NCI-H345 treated with DMSO at 0.1 percent for 48 hours (cell line): Measurements from ENCODE around the gene HJV.

ENCODE experiments used
- DNase-seq: peaks from one replicate; lab custom pipeline; 2025; ENCODE audit not compliant: unreplicated experiment; lab: John Stamatoyannopoulos, UW

Gene HJV

DNA sequence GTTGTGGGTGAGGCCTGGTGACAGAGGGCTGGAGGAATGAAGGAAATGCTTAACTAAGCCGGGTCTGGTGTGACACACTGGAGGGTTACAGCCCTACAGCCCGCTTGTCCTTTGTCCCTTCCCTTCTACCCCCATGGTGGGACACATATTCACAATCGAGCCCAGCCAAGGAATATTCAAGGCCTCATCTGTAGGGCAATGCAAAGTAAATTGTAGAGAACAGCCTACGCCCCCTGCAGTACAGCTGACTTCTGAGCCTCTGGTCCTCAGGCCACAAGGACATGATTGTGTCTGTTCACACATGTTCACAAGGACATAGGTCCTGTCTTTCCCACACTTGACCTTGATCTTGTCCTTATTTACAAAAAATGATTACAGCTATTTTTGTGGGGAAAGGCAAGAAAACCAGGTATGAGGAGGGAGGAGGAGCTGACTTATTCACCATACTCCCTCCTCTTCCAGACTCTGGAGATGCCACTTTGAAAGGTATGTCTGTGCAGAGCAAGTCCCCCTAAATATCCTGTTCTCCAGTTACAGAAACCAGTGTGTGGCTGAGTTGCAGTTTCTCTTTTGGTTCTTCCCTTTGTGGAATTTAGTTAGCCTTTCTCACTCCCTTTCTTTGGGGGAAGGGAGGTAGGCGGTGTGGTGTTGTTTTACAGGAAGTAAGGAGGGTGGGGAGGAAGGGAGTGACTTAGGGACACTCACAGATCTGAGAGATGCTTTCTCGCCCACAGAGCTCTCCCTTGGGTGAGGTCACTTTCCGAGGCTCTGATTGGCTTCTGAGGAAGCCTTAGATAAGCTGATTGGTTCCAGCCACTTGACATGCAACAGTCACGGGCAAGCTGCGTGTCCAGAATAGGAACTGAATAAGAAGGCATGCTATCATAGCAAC lies 42.4 kb downstream of the HJV start:
- DNase-seq = peak; percentile 98

- no peak for DNase-seq
Observed at GRCh38 chr1:145978471-145978853, 43.1 kb downstream of the HJV start.

DNA sequence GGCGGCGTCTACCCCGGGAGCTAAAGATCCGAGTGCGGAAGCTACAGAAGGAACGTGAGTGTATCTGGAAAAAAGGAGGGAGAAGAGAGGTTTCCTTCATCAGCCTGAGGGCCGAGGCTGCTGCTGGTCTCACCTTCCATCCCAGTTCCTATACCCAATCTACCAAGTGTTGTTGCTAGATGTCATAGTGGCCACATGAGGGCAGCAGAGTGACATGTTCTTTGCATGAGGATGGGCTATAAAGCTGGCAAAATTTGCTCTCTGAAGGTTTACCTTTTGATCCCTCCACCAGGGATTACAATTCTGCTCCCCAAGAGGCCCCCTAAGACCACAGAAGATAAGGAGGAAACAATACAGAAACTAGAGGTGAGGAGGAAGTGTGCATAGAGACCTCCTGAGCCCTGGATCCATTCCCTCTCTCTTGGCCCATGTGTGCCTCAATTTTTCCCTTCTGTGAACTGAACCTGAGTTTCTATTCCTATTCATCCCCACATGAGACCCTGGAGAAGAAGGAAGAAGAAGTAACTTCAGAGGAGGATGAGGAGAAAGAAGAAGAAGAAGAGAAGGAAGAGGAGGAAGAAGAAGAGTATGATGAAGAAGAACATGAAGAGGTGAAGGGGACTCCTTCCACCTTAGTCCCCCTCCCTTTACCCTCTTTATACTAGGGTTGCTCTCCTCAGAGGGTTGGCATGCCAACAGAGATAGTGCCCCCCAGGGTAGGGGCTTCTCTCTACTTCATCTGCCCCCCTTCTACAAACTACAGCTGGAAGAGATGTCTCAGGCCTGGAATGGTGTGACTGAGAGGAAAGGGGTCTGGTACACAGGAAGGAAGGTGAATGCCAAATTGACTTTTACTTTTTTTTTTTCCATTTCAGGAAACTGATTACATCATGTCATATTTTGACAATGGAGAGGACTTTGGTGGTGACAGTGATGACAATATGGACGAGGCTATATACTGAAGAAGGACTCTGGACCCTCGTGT lies 43.8 kb downstream of the HJV start:
- peak; percentile 92 for DNase-seq

DNA sequence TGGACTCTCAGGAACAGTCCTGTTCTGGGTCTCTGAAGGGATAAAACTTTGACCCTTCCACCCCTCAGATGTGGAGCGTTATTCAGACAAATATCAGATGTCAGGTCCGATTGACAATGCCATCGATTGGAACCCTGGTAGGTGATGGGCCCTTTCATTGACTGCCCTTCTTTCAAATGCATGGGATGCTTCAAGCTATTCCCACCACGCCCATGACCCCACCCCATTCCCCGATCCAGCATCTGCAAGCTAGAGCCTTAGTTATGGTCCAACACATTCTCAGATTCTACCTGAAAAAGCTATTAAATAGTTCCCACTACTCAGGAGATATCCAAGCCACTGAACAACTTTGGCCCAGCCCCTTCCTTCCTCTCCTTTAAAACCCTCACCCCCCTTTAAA lies 44.5 kb downstream of the HJV start:
- DNase-seq = no peak

- DNase-seq = no peak
Observed at GRCh38 chr1:145975216-145975615, 46.3 kb downstream of the HJV start.

DNA sequence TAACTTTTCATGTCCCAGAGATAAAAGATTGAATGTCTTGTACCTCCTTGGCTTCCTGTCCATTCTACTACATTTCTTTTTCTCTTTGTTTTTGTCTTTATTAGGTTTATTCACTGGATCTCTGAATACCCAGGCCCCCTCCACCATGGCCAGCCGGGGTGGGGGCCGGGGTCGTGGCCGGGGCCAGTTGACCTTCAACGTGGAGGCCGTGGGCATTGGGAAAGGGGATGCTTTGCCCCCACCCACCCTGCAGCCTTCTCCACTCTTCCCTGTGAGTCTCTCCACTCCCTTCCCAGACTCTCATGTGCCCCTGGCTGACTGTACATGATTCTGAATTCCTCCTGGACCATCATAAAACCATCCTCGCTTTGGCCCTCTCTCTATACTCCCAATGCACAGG lies 46.8 kb downstream of the HJV start:
- DNase-seq = no peak

DNA sequence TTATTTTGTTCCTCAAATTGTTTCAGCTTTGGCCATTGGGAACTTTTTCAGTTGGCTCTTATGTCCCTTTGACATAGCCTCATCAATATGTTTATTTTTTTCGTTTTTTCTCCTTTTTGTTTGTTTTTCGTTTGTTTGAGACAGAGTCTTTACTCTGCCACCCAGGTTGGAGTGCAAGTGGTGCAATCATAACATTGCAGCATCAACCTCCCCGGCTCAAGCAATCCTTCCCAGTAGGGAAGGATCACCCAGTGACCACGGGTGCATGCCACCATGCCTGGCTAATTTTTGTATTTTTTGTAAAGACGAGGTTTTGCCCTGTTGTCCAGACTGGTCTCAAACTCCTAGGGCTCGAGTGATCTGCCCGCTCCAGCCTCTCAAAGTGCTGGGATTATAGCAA lies 49.0 kb downstream of the HJV start:
- no peak for DNase-seq
